Forelimb muscle (tissue), 1 donor: ENCODE results near the gene SDF4. TPM values are rescaled to one million over a fixed set of nuclear protein-coding genes. Genes with fewer than 3 reads are reported as not detected.

Source experiments
- DNase-seq: peaks from one replicate; pipeline ENCODE4 v3.0.0-alpha.2; 2013; ENCODE audit warnings: low read depth
- polyA plus RNA-seq: library from polyadenylated mRNA; unstranded; fragments of 120-200 nt; gene quantifications from one replicate; pipeline ENCODE4 v1.2.1, GENCODE V29; 2013; ENCODE audit not compliant: insufficient read length

SDF4 gene
- polyA plus RNA-seq, 1 donor, result 88.6 TPM

- no peak for DNase-seq
These were observed 18.2 kb downstream of the SDF4 start, which contains the start of gene TNFRSF4 for GRCh38 chr1:1213345-1214265. Gene TNFRSF4 (minus strand): TSS chr1:1214153. CDS start chr1:1214127, 26 bp downstream.

DNA sequence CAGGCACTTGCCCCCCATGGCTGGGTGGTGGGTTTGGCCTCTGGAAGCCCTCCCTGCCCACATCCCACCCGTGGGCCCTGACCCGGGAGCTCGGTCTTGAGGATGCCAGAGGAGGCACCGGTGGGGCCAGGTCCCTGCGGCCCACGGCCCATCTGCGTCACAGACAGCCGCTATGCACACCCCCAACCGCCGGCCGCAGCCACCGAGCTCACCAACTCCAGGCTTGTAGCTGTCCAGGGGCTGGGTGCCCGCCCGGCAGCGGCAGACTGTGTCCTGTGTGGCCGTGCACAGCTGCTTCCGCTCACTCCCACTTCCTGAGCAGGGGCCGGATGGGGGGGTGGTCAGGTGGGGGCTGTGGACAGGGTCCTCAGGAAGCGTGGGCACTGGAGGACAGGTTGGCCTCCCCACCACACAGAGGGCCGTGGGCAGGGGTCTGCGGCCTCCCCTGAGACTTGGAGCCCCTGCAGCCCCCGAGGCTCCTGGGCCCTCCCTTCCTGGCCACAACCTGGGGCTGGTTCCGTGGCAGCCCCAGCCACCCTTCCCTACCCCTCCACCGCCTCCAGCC lies 18.9 kb downstream of the SDF4 start:
- DNase-seq, result no peak

GRCh38 chr1:1211541-1212441 lies 20.0 kb downstream of the SDF4 start:
- no peak for DNase-seq

DNA sequence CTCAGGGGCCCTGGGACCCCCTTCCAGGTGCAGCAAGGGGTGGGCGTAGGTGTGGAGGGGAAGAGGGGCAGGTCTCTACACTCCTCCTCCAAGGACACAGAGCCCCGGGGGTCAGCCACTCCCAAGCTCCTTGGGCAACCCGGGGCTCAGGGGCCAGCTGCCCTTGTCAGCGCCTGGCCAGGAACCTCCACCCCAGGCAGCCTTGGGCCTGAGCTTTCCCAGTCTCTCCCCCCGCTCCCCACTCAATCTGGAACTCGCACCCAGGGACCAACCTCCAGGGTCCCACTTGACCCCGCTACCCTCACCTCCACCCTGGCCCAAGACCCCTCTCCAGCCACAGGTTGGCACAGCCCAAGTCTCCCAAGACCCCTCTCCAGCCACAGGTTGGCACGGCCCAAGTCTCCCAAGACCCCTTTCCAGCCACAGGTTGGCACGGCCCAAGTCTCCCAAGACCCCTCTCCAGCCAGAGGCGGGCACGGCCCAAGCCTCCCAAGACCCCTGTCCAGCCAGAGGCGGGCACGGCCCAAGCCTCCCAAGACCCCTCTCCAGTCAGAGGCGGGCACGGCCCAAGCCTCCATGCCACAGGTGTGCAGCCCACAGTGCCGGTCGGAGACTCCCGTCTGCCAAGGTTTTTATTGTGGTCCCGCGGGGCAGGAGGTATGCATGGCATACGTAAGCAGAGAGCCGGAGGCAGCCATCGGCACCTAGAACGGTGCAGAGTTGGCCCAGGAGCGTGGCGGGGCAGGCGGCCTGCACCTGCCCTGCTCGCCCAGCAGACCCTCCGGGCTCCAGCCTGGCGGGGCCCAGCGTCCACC lies 20.9 kb downstream of the SDF4 start:
- no peak for DNase-seq

- no peak for DNase-seq
These were observed 22.9 kb downstream of the SDF4 start for GRCh38 chr1:1208713-1209433.

DNA sequence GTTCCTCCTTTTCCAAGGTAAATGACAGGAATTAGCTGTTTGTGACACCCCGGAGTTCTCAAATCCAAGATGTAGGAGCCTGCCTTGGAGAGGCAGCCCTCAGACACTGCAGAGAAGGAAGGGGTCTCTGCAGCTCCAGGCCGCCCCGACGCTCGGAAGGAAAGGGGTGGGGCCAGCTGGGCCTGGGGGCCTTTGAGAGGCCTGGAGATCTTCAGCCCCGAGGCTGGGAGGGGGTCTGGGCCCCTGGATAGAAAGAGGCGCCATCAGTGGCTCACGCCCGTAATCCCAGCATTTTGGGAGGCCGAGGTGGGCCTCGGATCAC lies 24.3 kb downstream of the SDF4 start:
- no peak for DNase-seq

DNA sequence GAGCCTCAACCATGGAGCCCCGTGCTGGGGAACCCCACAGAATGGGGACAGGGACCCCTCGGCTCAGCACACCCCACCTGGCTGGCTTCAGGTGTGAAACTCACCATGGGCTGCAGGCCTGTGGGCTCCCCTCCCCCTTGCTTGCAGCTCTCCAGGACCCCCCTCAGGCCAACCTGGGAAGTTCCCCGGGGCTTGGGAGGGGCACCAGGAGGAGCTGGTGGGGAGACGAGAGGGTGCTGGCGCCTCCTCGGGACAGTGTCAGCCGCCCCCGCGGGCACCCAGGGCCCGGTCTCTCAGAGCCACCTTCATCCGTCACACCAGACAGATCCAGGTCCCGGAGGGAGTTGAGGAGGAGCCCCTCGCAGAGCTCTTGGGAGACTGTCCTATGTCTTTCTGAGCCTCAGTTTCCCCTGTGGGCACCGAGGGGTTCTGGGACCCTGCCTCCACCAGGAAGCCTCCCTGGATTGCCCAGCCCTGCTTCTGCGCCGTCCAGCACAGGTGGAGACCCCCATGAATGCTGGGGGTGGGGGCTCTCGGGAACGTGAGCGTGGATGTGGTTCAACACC lies 24.8 kb downstream of the SDF4 start:
- no peak for DNase-seq

DNA sequence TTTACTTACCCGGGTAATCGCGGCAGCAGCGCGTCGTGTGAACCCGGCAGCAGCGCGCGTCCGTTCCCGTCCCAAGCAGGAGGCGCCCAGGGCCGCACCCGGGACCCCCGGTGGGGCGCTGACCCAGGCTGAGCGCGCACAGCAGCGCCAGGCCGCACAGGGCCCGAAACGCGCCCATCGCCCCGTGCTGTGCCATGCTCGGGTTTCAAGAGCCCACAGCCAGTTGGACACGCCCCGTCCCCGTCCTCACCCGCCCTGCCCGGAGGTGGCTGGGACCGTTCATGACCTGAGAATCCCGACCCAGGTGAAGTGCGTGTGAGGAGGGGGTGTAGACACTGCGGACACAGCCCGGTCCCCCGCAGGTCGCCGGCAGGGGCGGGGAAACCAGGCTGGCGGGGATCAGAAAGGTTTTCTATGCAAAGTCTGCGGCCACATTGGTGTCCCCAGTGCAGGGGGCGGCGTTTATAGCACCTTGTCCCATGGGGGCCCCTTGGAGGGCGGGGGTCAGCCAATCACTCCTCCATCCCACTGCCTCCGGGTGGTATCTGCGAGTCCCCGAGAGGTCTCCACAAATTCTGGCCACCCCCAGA lies 25.3 kb downstream of the SDF4 start, which contains the start of gene TNFRSF18:
TNFRSF18 (minus strand) TSS at position 217 of the 590 bp plus-strand sequence; CDS start at position 196, 21 bp downstream.
- DNase-seq, result no peak

GRCh38 chr1:1205769-1206375 lies 25.9 kb downstream of the SDF4 start:
- DNase-seq, result no peak

DNA sequence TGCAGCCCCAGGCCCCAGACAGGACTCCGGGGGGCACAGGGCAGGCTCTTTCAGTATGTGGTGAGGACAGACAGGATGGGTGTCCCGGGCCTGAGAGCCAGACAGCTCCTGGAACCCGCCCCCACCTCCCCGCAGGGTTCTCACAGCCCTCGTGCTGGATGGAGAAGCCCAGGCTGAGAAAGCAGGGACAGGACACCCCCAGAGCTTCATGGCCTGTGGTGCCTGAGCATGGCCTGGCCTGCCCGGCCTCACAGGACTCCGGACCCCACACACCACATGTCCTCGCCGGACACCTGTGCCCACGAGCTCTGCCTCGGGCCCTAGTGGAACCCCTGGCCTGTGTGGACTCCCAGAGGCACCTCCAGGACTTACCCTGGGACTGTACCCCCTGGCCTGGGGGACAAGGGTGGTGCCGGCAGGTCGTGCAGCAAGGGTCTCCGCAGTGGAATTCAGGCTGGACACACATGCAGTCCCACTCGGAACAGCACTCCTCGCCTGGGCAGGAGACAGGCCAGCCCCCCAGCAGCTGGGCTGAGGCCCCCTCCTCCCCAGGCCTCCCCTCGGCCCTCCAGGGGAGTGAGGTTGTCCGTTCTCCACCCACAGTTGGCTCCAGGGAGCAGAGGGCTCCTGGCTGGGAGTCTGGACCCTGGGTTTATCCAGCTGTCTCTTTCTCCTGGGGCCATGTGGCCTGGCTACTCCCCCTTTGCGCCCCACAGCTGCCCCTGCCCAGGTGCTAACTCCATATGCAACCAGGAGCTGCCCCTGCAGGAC lies 26.6 kb downstream of the SDF4 start:
- DNase-seq, result no peak

GRCh38 chr1:1204425-1204920 lies 27.3 kb downstream of the SDF4 start:
- DNase-seq, result no peak

- DNase-seq, result no peak
These were observed 28.0 kb downstream of the SDF4 start for GRCh38 chr1:1203561-1204424.

DNA sequence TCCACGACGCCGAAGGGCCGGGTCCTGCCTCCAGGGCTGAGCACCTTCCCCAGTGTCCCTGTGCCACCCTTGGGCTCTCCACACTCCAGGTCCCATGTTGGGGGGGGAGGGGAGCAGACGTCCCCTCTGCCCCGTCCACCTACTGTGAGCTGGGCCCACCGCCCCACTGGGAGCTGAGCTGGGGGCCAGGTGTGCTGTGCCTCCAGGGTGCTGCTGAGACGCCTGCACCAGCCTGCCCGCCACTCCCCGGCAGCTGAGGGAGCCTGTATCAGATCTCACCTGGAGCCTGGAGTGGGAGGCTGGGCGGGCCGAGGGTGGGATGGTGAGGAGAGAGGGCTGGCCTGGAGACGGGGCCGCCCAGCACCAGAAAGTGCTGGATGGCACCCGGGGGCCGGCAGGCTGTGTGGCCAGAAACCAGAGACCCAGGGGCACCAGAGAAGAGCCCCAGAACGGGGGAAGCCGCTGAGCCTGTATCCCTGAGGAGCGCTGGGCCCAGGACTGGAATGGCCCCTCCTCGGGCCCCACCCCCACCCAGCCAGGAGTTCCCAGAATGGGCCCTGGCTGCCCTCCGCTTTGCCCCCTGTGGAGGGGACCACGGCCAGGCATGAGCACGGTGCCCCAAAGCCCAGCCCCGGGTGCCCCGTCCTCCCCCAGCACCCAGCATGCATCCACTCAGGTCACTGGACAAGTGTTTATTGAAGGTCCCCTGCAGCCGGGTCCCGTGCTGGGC lies 28.8 kb downstream of the SDF4 start:
- DNase-seq, result no peak

DNA sequence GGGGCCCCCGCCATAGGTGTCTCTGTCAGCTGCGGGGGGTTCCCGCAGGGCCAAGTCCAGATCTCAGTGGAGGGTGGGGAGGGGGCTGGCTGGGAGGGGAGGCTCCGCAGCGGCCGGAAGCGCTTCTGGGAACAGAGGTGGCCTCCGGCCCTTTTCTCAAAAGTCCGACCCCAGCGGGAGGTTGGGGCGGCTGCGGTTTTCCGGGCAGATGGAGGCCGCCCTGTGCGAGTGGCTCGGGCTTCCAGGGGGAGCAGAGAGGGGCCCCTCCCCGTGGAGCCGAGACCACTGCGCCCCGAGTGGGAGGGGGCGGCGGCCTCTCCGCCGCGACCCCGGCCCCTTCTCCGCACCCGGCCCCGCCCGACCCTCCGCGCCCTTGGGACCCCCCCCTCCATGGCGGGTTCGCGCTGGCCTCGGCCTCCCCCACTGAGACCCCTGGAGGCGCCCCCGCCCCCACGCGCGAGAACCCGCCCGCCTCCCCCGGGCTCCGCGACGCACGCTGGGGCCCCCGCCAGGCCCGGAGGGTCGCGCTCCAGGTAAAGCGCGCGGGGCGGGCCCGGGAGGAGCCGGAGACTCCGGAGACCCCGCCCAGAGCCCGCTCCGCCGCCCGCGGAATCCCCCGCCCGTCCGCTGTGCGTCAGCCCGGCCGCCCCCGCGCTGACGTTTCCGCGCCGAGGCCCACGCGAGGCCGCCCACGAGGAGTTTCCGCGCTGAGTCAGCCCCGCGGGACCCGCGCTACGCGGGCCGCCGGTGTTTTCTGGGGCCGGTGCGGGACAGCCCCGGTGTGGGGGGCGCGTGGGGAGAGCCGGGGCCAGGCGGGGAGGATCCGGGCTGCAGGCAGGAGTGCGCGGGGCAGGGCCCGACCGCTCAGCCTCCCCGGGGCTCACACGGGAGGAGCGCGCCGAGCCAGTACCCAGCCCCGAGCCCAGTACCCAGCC lies 30.7 kb downstream of the SDF4 start:
- DNase-seq, result no peak
